Measurements from ENCODE around the gene LSM2. TPM values are rescaled to one million over a fixed set of nuclear protein-coding genes. Genes with fewer than 3 reads are reported as not detected.

The LSM2 gene
- total and polyA plus RNA-seq, 2 donors (not counting 1 experiment from before 2014, with no cell fraction given): 52.4 to 57.4 TPM

- ATAC-seq (ENCODE audit: low read depth) (no peak), DNase-seq (peak; percentile 40)
- Histone ChIP-seq H3K27me3 (replicated peaks in 1 of 4; ENCODE audit: control extremely low read depth in 1 of 4, control insufficient read depth in 3 of 4, insufficient read depth in 4 of 4, low read length in 3 of 4) (no peaks in the 10 kb centered on the region), H3K4me1 (ENCODE audit: control insufficient read depth in 2 of 2, insufficient read depth in 2 of 2, low read length in 2 of 2) (peaks cover 52 to 66% of the 10 kb centered on the region in 2 donors), H2AFZ (ENCODE audit: insufficient read depth, low read depth, low read length, poor library complexity, severe bottlenecking) (peak overlapping the region; percentile 80), H3K4me3 (ENCODE audit: control extremely low read depth in 1 of 5, extremely low read depth in 1 of 5, insufficient read depth in 1 of 5, low read depth in 2 of 5, low read length in 4 of 5) (peak overlapping the region; percentile 72 to 96 (median 95)), H3K36me3 (replicated peaks in 1 of 2; ENCODE audit: control extremely low read depth in 1 of 2, control insufficient read depth in 1 of 2, extremely low read depth in 1 of 2, insufficient read depth in 2 of 2, low read length in 1 of 2) (peaks cover 0 to 28% of the 10 kb centered on the region in 2 experiments), H3K9ac (ENCODE audit: low read length) (peak overlapping the region; percentile 92), H4K20me1 (ENCODE audit: control insufficient read depth, insufficient read depth, low read length, poor library complexity, severe bottlenecking) (no peaks in the 10 kb centered on the region), H3K79me2 (ENCODE audit: control insufficient read depth, insufficient read depth, low read length) (peaks cover 30% of the 10 kb centered on the region), H3K9me3 (ENCODE audit: control extremely low read depth in 1 of 3, control insufficient read depth in 2 of 3, insufficient read depth in 1 of 3, low read length in 2 of 3) (no peaks in the 10 kb centered on the region), H3K27ac (ENCODE audit: low read length in 2 of 2) (peak overlapping the region; percentile 75 to 87), H3K4me2 (replicated peaks; ENCODE audit: low read depth, low read length, poor library complexity, severe bottlenecking) (peak overlapping the region; percentile 97)
- Mint-ChIP-seq H3K27ac (peak overlapping the region; percentile 99), H3K4me3 (peak overlapping the region; percentile 97), H3K27me3 (no peaks in the 10 kb centered on the region), H3K4me1 (peaks cover 57% of the 10 kb centered on the region), H3K9me3 (ENCODE audit: insufficient read depth) (no peaks in the 10 kb centered on the region)
- 1% methylated on average over 35 of the region's 44 CpGs for WGBS (ENCODE audit: insufficient coverage)
- POLR2A ChIA-PET: interaction anchor here (0.5 to 3.5 kb wide), 12 partner anchors 11 to 174 kb away, joined by 3 to 38 read pairs (median 5); partner anchors contain the start of genes CLIC1, HSPA1A, HSPA1L and LSM2
- CTCF ChIA-PET: interaction anchor here (0.5 to 2.8 kb wide), 14 partner anchors 11 to 142 kb away, joined by 3 to 20 read pairs (median 4); partner anchors contain the start of genes HSPA1A, HSPA1B, HSPA1L and LSM2
- no peak for TF ChIP-seq CTCF (IDR thresholded peaks at IDR 0.05)
- TF ChIP-seq EZH2 (IDR thresholded peaks at IDR 0.05; ENCODE audit: borderline replicate concordance, insufficient read depth, low read depth, low read length, poor library complexity, severe bottlenecking): no peak
- intact Hi-C loops (cut with micrococcal nuclease): loop anchor here (2.0 to 5.0 kb wide), 4 partner anchors 18 to 128 kb away; partner anchors contain the start of genes CSNK2B, LY6G5B, NEU1 and VWA7
Observed at GRCh38 chr6:31794866-31795615, 11.7 kb downstream of the LSM2 start.
